NCI-H2029 treated with DMSO at 0.1 percent for 48 hours (cell line): ENCODE measurements around the gene SMTN.
"Not testable (repeated sequence)": the region's sequence is repeated elsewhere in the genome, so short reads cannot be mapped to it uniquely, and the experiment has no call there.

Source experiments
- DNase-seq: peaks from one replicate; lab custom pipeline; 2025; lab: John Stamatoyannopoulos, UW

Gene SMTN

GRCh38 chr22:31073125-31073524 is 8.0 kb upstream of the SMTN start:
- not testable (repeated sequence) for DNase-seq

DNA sequence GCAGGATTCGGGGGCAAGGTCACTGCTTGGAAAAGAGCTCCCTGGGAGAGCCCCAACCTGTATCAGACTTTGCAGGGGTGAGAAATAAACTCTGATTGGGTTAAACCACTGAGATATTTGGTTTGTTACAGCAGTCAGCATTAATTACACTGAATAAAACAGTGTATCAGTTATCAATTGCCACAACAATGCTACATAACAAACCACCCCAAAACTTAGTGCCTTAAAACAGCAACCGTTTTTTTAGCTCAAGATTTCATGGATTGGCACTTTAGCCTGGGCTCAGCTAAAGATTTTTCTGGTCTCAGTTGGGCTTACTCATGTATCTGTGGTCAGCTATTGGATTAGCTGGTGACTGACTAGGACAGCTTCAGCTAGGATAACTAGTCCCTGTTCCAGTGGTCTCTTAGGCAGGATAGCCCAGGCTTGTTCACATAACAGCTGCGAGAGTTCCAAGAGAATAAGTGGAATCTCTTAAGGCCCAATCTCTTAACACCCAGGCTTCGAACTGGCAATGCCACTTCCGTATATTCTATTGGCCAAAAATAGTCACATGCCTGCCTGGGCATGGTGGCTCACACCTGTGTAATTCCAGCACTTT is 7.5 kb upstream of the SMTN start:
- DNase-seq: not testable (repeated sequence)

GRCh38 chr22:31075961-31076360 is 5.2 kb upstream of the SMTN start:
- DNase-seq: no peak

- no peak for DNase-seq
Observed at GRCh38 chr22:31077681-31078080, 3.4 kb upstream of the SMTN start.

DNA sequence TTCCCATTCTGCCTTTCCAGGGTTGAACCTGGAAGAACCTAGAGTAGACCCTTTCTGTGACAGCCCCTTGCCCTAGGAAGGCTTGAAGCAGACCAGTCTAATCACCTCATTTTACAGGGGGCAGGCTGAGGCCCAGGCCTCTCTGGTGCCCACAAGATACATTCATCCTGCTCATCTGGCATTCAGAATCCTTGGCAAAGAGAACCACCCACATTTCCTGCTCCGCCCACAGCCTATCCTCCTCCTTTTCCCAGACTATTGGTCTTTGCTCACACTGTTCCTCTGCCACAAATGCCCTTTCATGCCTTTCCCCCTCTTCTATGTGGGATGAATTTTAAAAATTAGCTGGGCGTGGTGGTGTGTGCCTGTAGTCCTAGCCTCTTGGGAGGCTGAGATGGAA is 2.7 kb upstream of the SMTN start:
- DNase-seq: not testable (repeated sequence)

- no peak for DNase-seq
Observed at GRCh38 chr22:31079095-31079642, 1.9 kb upstream of the SMTN start.

DNA sequence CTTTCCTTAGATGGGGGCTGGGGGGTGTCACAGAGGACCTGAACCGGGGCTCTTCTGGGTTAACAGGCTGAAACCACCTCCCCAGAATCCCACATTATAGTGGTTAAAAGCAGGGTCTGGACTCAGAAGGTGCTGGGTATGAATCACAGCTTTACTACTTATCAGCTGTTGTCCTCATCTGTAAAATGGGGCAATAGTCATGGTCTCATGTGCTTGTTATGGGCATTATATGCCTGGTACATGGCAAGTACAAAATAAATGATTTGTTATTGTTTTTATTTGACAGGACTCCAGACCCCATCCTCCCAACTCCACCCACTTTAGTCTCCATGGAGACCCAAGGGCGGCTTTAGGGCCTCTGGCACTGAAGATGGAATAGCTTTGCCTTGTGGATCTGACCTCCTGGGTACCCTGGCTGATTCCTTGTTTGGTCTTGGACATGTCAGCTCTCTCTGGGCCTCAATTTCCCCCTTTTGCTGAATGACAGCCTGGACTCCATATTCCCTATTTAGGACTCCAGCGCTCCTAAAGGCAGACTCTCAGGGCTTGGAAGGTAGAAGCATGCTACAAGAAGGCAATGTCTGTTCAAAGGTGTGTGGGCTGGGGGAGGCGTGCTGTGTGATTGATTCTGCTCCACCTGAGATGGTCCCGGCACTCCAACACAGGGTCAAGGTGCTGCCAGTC is 812 bp upstream of the SMTN start:
- no peak for DNase-seq

DNA sequence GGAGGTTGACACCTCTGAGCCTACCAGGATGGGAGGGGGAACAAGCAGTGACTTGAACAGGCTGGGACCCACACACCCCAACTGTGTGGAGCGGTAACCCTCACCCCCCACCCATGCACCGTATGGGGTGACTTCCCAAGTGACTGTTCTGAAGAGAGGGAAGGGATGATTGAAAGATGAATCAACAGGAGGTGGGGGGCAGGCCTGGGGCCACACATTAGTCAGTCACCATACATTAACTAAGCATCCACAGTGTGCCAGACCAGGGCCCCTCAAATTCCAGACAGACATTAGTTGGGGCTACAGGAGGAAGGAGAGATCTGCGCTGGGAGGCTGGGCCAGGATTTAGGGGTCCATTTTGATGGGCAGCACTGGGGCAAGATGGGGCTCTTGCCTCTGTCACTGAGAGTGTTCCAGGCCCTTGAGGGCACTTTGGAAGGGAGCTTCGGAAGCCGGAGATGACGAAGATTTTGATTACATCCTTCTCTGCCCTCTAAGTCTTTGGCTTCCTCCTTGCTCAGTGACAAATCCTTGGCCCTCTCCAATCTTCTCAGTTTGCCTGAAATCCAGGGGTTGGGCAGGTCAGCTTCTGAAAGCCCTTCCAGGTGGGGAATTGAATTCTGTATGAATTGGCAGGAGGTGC is 966 bp downstream of the SMTN start:
- no peak for DNase-seq

DNA sequence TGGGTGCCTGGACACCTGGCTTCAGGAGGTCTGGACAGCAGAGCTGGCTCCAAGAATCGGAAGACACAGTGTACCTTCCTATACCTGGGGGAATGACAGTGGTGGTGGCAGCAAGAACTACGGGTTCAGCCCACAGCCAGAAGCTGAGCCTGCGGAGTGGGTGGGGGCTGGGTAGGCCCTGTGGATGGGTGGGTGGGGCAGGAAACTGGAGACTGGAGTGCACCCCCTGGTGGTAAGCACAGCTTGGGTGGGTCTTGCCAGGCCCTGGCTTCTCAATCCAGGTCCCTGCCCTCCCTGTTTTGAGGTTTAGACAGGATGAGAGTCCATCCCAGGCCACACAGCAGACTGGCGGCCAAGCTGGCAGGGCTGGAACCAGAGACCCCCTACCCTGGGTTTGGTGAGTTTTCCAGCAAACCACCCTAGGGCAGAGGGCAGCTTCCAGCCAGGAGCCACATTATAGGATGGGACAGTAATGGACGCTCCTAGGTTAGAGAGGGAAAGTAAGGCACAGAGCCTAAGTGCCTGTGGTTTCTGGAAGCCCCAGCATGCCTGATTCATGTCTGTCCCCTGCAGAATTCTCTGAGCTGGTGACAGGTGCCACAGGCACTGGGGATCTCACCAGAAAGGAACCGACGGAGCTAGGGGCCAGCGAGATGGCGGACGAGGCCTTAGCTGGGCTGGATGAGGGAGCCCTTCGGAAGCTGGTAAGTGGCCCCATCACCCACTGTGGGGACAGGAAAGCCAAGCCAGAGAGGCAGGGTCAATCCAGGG is 1.7 kb downstream of the SMTN start:
- no peak for DNase-seq

GRCh38 chr22:31083377-31083768 is 2.3 kb downstream of the SMTN start:
- peak; percentile 58 for DNase-seq

- DNase-seq: peak; percentile 58
Observed at GRCh38 chr22:31083923-31084810, 3.0 kb downstream of the SMTN start.

DNA sequence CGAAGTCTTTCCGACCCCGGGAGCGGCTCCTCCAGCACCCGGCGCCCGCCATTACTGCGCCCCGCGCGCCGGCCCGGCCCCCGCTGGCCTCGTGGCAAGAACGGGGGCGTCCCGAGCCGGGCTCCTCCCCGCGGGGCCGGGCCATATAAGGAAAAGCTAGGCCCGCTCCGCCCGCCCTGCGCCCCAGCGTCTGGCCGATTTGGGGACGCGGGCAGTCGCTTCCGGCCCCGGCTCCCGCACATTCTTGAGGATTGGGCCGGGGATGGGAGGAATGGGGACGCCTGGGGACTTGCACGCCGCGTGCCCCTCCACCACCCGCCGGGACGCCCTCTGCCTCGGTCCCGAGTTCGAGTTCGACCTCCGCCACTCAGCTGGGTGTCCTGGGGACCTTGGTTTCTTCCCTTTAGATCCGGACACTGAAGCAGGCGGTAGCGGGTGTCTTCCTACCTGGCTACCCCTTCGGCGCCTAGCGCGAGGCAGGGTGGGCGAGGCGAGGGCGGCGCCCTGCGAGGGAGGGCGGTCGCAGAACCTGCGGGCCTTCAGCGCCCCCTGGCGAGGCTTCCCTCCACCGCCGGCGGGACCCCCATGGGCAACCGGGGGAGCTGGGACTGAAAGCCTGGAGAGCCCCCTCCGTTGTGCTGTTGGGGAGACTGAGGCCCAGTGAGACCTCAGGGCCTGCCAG is 3.8 kb downstream of the SMTN start:
- no peak for DNase-seq

DNA sequence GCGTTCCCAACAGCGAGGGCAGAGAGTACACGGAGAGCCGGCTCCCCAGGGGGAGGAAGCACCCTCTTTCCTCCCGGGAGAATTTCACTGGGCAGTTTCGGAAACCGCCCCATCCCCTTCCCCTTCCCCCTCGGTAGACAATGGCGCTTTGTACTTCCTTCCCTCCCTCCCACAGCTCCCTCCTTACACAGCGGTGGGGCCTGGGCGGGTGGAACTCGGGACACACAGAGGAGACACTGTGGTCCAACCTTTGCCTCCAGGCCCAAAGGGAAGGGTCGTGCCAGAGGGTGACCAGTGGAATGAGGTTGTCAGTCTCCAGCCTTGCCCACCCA is 4.3 kb downstream of the SMTN start:
- no peak for DNase-seq

DNA sequence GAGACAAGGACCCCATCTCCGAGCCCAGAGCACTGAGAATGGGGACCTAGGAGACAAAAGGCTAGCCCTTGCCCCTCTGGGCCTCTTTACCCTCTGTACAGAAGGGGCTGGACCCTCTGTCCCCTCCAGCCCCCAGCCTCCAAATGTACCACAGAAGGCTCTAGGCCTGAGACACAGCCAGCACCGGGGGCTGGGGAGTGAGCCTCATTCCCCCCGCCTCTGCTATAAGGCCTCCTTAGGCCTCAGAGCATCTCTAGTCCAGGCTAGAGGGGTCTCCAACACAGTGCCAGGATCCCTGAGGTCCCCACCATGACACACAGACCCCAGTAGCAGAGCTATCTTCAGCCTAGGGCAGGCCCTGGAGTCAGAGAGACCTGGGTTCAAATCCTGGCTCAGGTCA is 4.8 kb downstream of the SMTN start:
- no peak for DNase-seq

DNA sequence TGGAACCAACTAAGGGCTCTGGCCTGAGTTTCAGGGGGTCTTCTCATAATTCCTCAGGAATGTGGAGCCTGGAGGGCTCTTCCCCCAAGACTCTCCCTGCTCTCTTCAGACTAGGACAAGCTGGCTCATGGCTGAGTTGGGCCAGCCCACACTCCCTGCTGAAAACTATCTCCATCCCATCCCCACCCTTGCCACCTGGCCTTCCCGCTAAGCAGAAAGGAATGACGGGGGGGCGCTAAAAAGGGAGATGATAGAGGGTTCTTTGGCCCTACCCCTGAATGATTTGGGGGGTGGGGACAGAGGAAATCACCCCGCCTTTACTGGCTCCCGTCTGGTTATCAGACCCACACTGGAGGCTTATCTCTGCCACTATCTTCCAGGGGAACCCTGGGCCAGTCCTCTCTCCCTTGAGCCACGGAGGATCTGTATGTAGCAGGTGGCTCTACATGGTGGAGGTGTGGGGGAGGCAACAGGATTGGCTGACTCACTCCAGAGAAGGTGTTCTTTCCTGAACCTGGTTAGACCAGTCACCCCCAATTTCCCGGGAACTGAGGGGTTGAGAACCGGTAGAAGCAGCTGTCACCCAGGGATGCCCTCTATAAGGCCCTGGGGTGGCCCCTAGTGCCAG is 5.7 kb downstream of the SMTN start:
- no peak for DNase-seq

GRCh38 chr22:31087744-31088215 is 6.7 kb downstream of the SMTN start:
- DNase-seq: no peak

DNA sequence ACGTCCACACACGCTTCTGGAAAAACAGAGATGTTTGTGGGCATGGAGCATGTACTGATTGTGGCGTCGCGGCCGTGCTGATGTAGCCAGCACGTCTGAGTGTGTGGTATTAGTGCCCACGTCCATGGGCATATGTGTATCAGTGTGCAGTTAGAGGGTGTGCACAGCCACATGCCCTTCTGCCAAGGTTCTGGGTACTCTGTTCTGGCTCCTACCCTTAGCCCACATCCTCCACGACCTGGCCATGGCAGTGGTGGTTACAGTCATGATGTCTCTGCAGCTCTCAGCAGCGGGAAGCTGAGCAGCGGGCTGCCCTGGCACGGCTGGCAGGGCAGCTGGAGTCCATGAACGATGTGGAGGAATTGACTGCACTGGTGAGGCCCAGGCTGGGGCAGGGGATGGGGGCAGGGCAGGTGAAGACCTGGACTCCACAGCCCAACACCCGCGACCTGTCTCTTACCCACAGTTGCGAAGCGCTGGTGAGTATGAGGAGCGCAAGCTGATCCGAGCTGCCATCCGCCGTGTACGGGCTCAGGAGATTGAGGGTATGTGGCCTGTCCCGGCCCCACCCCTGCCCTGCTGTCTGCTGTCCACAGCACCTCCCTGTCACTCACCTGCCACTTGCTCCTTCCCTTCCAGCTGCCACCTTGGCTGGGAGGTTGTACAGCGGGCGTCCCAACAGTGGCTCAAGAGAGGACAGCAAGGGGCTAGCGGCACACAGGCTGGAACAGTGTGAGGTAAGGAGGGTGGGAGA is 7.3 kb downstream of the SMTN start:
- no peak for DNase-seq

DNA sequence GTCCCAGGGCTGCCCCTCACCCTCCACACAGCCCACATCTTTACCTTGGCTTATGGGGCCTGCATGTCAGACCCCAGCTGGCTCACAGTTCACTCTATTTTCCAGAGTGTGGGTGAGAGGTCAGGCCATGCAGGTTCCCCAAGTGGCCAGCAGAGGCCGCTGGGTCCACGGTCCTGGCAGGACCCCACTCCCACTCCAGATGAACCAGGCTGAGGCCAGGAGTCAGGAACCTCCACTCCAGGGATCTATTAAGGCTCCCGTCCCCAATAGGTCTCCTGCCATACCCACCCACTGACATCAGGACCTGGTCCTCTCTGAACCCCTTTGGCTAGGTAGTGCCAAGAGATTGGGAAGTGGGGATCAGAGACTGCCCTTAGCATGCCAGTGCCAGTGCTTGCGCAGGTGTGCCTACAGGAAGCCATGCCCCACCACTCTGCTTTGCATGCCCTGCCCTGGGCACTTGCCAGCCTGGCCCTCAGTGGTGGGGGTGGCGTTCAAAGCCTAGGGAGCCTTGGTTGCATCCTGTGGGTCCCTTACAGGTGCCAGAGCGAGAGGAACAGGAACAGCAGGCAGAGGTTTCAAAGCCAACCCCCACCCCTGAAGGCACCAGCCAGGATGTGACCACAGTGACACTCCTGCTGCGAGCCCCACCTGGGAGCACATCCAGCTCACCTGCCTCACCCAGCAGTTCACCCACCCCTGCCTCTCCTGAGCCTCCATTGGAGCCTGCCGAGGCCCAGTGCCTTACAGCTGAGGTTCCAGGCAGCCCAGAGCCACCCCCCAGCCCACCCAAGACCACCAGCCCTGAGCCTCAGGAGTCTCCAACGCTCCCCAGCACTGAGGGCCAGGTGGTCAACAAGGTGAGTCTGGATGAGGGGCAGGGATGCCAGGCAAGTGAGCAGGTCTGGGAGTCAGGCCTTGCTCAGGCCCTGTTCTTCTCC is 8.3 kb downstream of the SMTN start:
- DNase-seq: no peak
